Measurements from ENCODE around the gene DRD5. TPM values are rescaled to one million over a fixed set of nuclear protein-coding genes. Genes with fewer than 3 reads are reported as not detected.

DRD5 gene
- total RNA-seq = not detected

GRCh38 chr4:9781343-9782135 is at the start of gene DRD5:
Gene DRD5, plus strand, starts transcription at chr4:9781634. Its CDS starts 396 bp downstream, at chr4:9782030.

Other genes starting within 250 kb of the DRD5 start
- under 1 TPM; 0.77 to 0.98 TPM for gene SLC2A9, start 239.9 kb downstream of the DRD5 start, total RNA-seq

All from activated naive CD4-positive, alpha-beta T cell treated with anti-CD3 and anti-CD28 coated beads, Interleukin-2, amount 10 ng/mL, durations not matched to agents 5 hours and 36 hours (primary cell).